MCF 10A (cell line): ENCODE data around the gene SORBS2. TPM values are rescaled to one million over a fixed set of nuclear protein-coding genes. Genes with fewer than 3 reads are reported as not detected.

Experiments used
- BruUV-seq: library from RNA; stranded (reverse); fragments of 400-500 nt; replicated peaks from 2 replicates; lab custom pipeline; 2021; lab: Mats Ljungman, UMichigan
- CTCF ChIA-PET: fragments of 300-600 bp; sonication (Branson Sonifier 250); formaldehyde crosslinking; extraction: SDS; loops from one replicate; lab custom pipeline; 2021; ENCODE audit warnings: antibody characterized with exemption, inconsistent platforms; lab: Yijun Ruan, JAX
- POLR2A ChIA-PET: fragments of 300-600, 350-650 bp; sonication (Branson Sonifier 250); formaldehyde crosslinking; extraction: SDS; loops from one replicate; lab custom pipeline; 2020; ENCODE audit warnings: antibody characterized with exemption, inconsistent platforms; lab: Yijun Ruan, JAX
- DNase-seq: peaks from one replicate; pipeline ENCODE4 v3.0.0-alpha.2; 2018; ENCODE audit not compliant: unreplicated experiment
- H3K27ac Mint-ChIP-seq: one replicate; pipeline ENCODE4 v1.8.0; 2022; ENCODE audit warnings: mild to moderate bottlenecking, low read depth, mixed read lengths; ENCODE audit not compliant: unreplicated experiment
- H3K27me3 Mint-ChIP-seq: one replicate; pipeline ENCODE4 v1.8.0; 2022; ENCODE audit warnings: mixed read lengths; ENCODE audit not compliant: insufficient read depth, unreplicated experiment
- H3K36me3 Mint-ChIP-seq: one replicate; pipeline ENCODE4 v1.8.0; 2022; ENCODE audit warnings: mild to moderate bottlenecking, moderate library complexity, mixed read lengths; ENCODE audit not compliant: insufficient read depth, unreplicated experiment
- H3K4me1 Mint-ChIP-seq: one replicate; pipeline ENCODE4 v1.8.0; 2022; ENCODE audit warnings: mixed read lengths; ENCODE audit not compliant: insufficient read depth, unreplicated experiment
- H3K4me3 Mint-ChIP-seq: one replicate; pipeline ENCODE4 v1.8.0; 2022; ENCODE audit warnings: mild to moderate bottlenecking, moderate library complexity, mixed read lengths; ENCODE audit not compliant: unreplicated experiment
- H3K9me3 Mint-ChIP-seq: one replicate; pipeline ENCODE4 v1.8.0; 2022; ENCODE audit warnings: mixed read lengths; ENCODE audit not compliant: unreplicated experiment
- CTCF ChIP-seq: fragments of 200-600 bp; IDR thresholded peaks from one replicate; pipeline ENCODE4 v1.8.0; 2022; ENCODE audit warnings: antibody characterized with exemption, mild to moderate bottlenecking; ENCODE audit not compliant: unreplicated experiment
- intact Hi-C: fragments of 100-400 bp; cut with micrococcal nuclease; formaldehyde crosslinking; loops from 2 replicates; pipeline ENCODE4 v1.14.1; 2022
- total RNA-seq: library from RNA; stranded (reverse); gene quantifications from 2 replicates; pipeline ENCODE4 v1.2.3, GENCODE V29; 2022

SORBS2 gene
- total RNA-seq, 1 experiment from 2014 or later = 19.3 TPM

- BruUV-seq = no TSS peak
- Mint-ChIP-seq H3K4me3 (no peak overlapping the region), H3K27ac (no peak overlapping the region), H3K4me1 (no peaks in the 10 kb centered on the region), H3K27me3 (no peaks in the 10 kb centered on the region), H3K9me3 (no peaks in the 10 kb centered on the region), H3K36me3 (no peaks in the 10 kb centered on the region)
- intact Hi-C loops = loop anchor here (1.0 to 10.0 kb wide), 6 partner anchors 94 to 496 kb away; no protein-coding TSS in a partner anchor
- TF ChIP-seq CTCF = peak; percentile 33
- ChIA-PET CTCF (interaction anchor here (0.6 to 10.8 kb wide), 20 partner anchors 15 to 431 kb away, joined by 3 to 149 read pairs (median 3); partner anchors contain the start of gene SORBS2), POLR2A (interaction anchor here (0.7 to 2.2 kb wide), 10 partner anchors 24 to 396 kb away, joined by 3 to 8 read pairs (median 4); partner anchors contain the start of gene SORBS2)
- peak; percentile 68 for DNase-seq
Measured at GRCh38 chr4:185640811-185641675, 171.0 kb downstream of the SORBS2 start.

DNA sequence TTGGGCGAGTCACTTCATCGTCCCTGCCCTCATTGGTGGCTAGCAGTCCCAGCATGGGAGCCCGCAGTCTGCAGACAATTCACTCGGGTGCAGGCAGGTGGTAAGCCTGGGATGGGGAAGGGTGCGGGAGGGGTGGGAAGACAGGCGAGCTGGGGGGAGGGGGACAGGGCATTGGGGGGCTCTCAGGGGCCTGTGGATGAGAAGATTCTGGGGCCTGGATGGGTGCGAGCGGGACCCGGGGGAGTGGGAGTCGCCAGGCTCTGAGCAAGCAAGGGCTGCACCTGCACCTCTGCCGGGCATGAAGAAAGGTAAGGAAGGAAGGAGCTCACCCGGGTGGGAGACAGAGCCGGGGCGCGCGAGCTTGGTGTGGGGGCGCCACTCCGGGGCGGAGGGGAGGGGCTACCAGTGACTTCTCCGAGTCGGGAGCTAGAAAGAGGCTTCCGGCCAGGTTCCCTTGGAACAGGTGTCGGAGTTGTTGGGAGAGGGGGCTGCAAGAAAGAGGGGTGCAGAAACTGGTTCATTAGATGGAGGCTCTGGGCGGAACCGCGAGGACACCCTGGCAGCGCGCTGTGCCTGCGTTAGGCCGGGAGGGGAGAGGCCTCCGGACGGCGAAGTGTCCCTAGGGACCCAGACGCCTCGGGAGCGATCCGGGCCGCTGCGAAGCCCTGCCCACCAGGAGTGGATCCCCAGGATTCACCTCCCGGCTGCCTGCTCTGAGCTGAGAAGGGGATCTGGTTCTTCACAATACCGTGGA, 173.3 kb downstream of the SORBS2 start:
- CTCF ChIA-PET = interaction anchor here (0.6 to 10.8 kb wide), 6 partner anchors 173 to 499 kb away, joined by 3 to 149 read pairs (median 4); partner anchors contain the start of gene SORBS2
- Mint-ChIP-seq H3K27ac (no peak overlapping the region), H3K27me3 (no peaks in the 10 kb centered on the region), H3K4me3 (no peak overlapping the region), H3K36me3 (no peaks in the 10 kb centered on the region), H3K9me3 (no peaks in the 10 kb centered on the region), H3K4me1 (no peaks in the 10 kb centered on the region)
- POLR2A ChIA-PET = interaction anchor here (1.0 kb wide), 1 partner anchor 495 kb away, joined by 3 read pairs; the partner anchor contains the start of gene SLC25A4
- BruUV-seq = no TSS peak
- DNase-seq = no peak
- intact Hi-C loops = no loop called here
- no peak for TF ChIP-seq CTCF

GRCh38 chr4:185638093-185638492, 173.9 kb downstream of the SORBS2 start:
- BruUV-seq = no TSS peak
- ChIA-PET POLR2A (interaction anchor here (1.0 kb wide), 1 partner anchor 494 kb away, joined by 3 read pairs; the partner anchor contains the start of gene SLC25A4), CTCF (interaction anchor here (0.6 to 10.8 kb wide), 3 partner anchors 199 to 400 kb away, joined by 3 to 149 read pairs (median 3); no protein-coding TSS in a partner anchor)
- TF ChIP-seq CTCF = no peak
- no peaks in the 10 kb centered on the region for H3K9me3 Mint-ChIP-seq
- intact Hi-C loops = no loop called here
- H3K27ac Mint-ChIP-seq = no peak overlapping the region
- no peak overlapping the region for H3K4me3 Mint-ChIP-seq
- no peaks in the 10 kb centered on the region for H3K27me3 Mint-ChIP-seq
- H3K4me1 Mint-ChIP-seq = no peaks in the 10 kb centered on the region
- no peak for DNase-seq
- no peaks in the 10 kb centered on the region for H3K36me3 Mint-ChIP-seq
